ENCODE results near the gene PPIG.

GRCh38 chr2:169649278-169649677, 65.1 kb downstream of the PPIG start:
- TF ChIP-seq CTCF (conservative IDR thresholded peaks at IDR 0.05): no peak
- no peak for TF ChIP-seq EZH2 (IDR thresholded peaks at IDR 0.05; ENCODE audit: low read depth)

All from PC-9 (cell line).